Body of pancreas (tissue), 4 donors: Measurements from ENCODE around the gene HPSE2. TPM values are rescaled to one million over a fixed set of nuclear protein-coding genes. Genes with fewer than 3 reads are reported as not detected.

Experiments
- ATAC-seq: fragments of 150-250 bp; one replicate; pipeline ENCODE4 v1.9.1; 2016
- DNase-seq, 4 donors: peaks; one replicate each; pipeline ENCODE4 v3.0.0-alpha.2; 2019
- H3K27ac ChIP-seq, 4 donors: fragments of 200-600 bp; sonication (generic); 1 replicate in 3 of 4; 2 replicates in 1 of 4; pipeline versions ENCODE4 v1.5.1 to v1.6.1; 2016 to 2019; ENCODE audit warnings: mild to moderate bottlenecking in 1 of 4, mixed read lengths in 1 of 4, moderate library complexity in 1 of 4
- H3K27me3 ChIP-seq, 2 donors: fragments of 200-600 bp; sonication (generic); one replicate each; pipeline ENCODE4 v1.6.0; 2016; ENCODE audit warnings: mild to moderate bottlenecking in 1 of 2
- H3K36me3 ChIP-seq, 2 donors: fragments of 200-600 bp; sonication (generic); replicated peaks in 1 of 2; 2 replicates each; pipeline ENCODE4 v1.5.1; 2016; ENCODE audit warnings: low read depth in 2 of 2; ENCODE audit not compliant: insufficient read depth in 1 of 2
- H3K4me1 ChIP-seq: fragments of 200-600 bp; sonication (generic); one replicate; pipeline ENCODE4 v1.6.0; 2016
- H3K4me3 ChIP-seq, 2 donors: fragments of 200-600 bp; sonication (generic); 1 replicate in 1 of 2; 2 replicates in 1 of 2; pipeline ENCODE4 v1.5.1; 2016 to 2019
- H3K9me3 ChIP-seq, 3 donors: fragments of 200-600 bp; sonication (generic); 1 replicate in 2 of 3; 2 replicates in 1 of 3; pipeline ENCODE4 v1.5.1; 2016
- POLR2A ChIP-seq, 3 donors: fragments of 450-650 bp; IDR thresholded peaks; one replicate each; pipeline ENCODE4 v1.6.1; 2016; ENCODE audit warnings: antibody characterized with exemption in 3 of 3, mild to moderate bottlenecking in 2 of 3
- WGBS, 2 donors: methylation state at CpG; one replicate each; pipeline ENCODE4 v1.1.5; 2017; 5-methylcytosine and 5-hydroxymethylcytosine counted together
- intact Hi-C: fragments of 100-400 bp; cut with DNase I; formaldehyde crosslinking; loops from one replicate; pipeline ENCODE4 v1.15.1; 2023
- total RNA-seq, 2 donors: library from RNA; depleted of rRNA; stranded (reverse); fragments of >200 nt; gene quantifications; one replicate each; pipeline ENCODE4 v1.1.0, GENCODE V29; 2016
- TF ChIP-seq, protein P1 (sequence below), 7 experiments: fragments of 450-650 bp in 4 of 7; fragments of 200-600 bp in 3 of 7; sonication (generic) in 3 of 7; IDR thresholded peaks; one replicate each; pipeline ENCODE4 v1.5.1; 2016 to 2019; ENCODE audit warnings: antibody characterized with exemption in 7 of 7

The HPSE2 gene
- total RNA-seq, 2 donors from 2014 or later, result not detected

DNA sequence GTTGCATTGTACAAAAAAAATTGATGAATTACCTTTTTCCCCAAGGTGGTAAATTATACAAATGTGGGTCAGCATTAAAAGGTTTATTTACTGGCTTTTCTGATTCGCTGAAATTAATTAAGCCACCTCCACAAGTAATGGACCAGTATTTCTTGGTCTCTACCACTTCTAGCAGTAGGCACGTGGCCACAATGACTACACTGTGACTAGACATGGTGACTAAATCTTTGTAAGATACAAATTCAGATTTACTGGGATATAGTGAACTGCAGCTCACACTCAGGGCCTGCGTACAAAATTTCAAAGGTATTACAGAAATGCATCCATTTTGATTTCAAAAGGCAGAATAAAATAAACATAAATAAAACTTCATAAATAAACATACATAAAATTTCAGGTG, 10.9 kb downstream of the HPSE2 start:
- Histone ChIP-seq H3K4me1 (no peaks in the 10 kb centered on the region), H3K36me3 (no peaks in the 10 kb centered on the region), H3K27ac (no peak overlapping the region), H3K4me3 (no peak overlapping the region), H3K27me3 (no peaks in the 10 kb centered on the region), H3K9me3 (no peaks in the 10 kb centered on the region)
- ATAC-seq, result no peak
- WGBS, 2 donors, result 82 to 84% methylated on average over 3 of the region's 3 CpGs
- no peak for DNase-seq
- TF ChIP-seq POLR2A (IDR thresholded peaks at IDR 0.05), result no peak
- intact Hi-C loops, result no loop called here

DNA sequence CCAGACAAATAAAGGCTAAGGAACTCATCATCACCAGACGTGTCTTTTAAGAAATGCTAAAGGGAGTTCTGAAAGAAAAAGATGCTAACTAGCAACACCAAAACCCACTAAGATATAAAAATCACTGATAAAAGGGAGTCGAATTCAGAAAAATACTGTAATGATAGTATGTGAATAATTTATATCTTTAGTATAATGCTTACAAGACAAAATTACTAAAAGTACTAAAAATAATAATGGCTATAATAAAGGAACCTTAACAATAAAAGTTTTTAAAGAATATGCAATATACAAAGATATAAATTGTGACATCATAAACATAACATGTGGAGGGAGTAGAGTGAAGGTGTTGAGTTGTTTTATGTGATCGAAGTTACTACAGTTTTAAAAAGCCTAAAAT, 28.3 kb downstream of the HPSE2 start:
- H3K9me3 ChIP-seq, result no peaks in the 10 kb centered on the region
- H3K4me1 ChIP-seq, result no peaks in the 10 kb centered on the region
- no peak for TF ChIP-seq POLR2A (IDR thresholded peaks at IDR 0.05)
- TF ChIP-seq, protein P1, sequence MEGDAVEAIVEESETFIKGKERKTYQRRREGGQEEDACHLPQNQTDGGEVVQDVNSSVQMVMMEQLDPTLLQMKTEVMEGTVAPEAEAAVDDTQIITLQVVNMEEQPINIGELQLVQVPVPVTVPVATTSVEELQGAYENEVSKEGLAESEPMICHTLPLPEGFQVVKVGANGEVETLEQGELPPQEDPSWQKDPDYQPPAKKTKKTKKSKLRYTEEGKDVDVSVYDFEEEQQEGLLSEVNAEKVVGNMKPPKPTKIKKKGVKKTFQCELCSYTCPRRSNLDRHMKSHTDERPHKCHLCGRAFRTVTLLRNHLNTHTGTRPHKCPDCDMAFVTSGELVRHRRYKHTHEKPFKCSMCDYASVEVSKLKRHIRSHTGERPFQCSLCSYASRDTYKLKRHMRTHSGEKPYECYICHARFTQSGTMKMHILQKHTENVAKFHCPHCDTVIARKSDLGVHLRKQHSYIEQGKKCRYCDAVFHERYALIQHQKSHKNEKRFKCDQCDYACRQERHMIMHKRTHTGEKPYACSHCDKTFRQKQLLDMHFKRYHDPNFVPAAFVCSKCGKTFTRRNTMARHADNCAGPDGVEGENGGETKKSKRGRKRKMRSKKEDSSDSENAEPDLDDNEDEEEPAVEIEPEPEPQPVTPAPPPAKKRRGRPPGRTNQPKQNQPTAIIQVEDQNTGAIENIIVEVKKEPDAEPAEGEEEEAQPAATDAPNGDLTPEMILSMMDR (IDR thresholded peaks at IDR 0.05), result no peak
- H3K27ac ChIP-seq, result no peak overlapping the region
- H3K36me3 ChIP-seq, result no peaks in the 10 kb centered on the region
- no peaks in the 10 kb centered on the region for H3K27me3 ChIP-seq
- ATAC-seq (no peak), DNase-seq (no peak)
- WGBS, 2 donors, result 69% methylated on average over 3 of the region's 3 CpGs
- no peak overlapping the region for H3K4me3 ChIP-seq
- intact Hi-C loops, result no loop called here

DNA sequence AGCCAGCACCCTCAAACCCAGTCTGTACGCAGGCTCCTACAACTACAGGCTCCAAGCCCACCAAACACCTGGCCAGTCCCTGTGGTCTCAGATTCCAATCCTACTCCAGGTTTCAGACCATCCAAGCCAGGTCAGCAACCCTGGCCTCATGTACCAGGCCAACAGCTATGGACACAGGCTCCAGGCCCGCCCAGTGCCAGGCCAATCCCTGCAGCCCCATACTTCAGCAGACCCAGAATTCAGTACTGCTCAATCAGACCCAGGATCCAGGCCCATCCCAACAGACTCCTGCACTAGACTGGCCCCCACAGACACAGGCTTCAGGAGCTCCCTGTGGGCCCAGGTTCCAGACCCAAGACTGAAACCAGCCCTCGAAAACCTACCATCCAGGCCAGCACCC, 32.3 kb downstream of the HPSE2 start:
- 85 to 94% methylated on average over 2 to 3 of the region's 3 CpGs for WGBS, 2 donors
- intact Hi-C loops, result no loop called here
- no peaks in the 10 kb centered on the region for H3K36me3 ChIP-seq
- no peak for ATAC-seq
- no peaks in the 10 kb centered on the region for H3K4me1 ChIP-seq
- H3K27me3 ChIP-seq, result no peaks in the 10 kb centered on the region
- no peaks in the 10 kb centered on the region for H3K9me3 ChIP-seq
- DNase-seq, result no peak
- no peak overlapping the region for H3K4me3 ChIP-seq
- TF ChIP-seq, protein P1 (IDR thresholded peaks at IDR 0.05), result no peak
- TF ChIP-seq POLR2A (IDR thresholded peaks at IDR 0.05), result no peak
- no peak overlapping the region for H3K27ac ChIP-seq

DNA sequence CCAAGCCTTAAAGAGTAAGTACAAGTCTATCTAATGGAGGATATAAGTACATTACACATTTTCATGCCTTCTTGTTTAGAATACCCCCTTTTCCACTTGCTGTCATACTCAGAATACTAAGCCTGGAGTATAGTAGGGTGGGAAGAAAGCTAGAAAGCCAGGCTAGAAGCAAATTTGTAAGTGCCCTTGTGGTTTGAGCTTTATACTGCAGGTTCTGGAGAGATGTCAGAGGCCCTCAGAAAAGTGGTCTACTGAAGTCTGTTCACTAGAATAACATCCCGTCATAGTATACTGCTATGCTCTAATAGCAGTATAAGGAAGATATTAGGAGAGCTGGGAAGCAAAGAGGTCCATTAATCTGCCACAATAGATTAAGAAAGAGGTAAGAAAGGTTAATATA, 62.7 kb downstream of the HPSE2 start:
- no peak overlapping the region for H3K4me3 ChIP-seq
- H3K9me3 ChIP-seq, result no peaks in the 10 kb centered on the region
- intact Hi-C loops, result no loop called here
- ATAC-seq (no peak), DNase-seq (no peak)
- no peaks in the 10 kb centered on the region for H3K27me3 ChIP-seq
- TF ChIP-seq, protein P1 (IDR thresholded peaks at IDR 0.05), result no peak
- no peak for TF ChIP-seq POLR2A (IDR thresholded peaks at IDR 0.05)
- no peaks in the 10 kb centered on the region for H3K4me1 ChIP-seq
- 59 to 61% methylated on average over 1 of the region's 1 CpG for WGBS, 2 donors
- H3K27ac ChIP-seq, result no peak overlapping the region
- no peaks in the 10 kb centered on the region for H3K36me3 ChIP-seq

DNA sequence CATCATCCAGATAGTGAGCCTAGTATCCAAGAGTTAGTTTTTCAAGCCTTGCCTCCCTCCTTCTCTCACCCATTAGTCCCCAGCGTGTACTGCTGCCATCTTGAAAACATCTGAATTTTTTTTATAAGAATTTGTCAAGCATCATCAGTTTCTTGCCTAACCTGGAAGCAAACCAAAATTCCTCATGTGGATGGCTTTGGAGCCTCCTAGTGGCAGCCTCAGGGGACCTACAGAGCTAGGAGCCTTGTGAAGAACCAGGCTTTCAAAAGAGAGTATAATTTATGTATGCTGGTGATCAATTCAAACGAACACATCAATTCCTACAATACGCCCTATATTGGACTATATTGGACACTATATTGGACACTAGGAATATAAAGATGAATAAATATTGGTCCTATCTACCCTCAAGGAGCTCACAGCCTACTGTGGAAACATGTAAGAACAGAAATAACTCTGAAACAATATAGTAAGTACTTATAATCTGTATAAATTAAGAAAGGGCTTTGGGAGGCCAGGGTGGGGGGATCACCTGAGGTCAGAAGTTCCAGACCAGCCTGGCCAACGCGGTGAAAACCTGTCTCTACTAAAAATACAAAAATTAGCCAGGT, 63.4 kb downstream of the HPSE2 start:
- no peaks in the 10 kb centered on the region for H3K4me1 ChIP-seq
- no peaks in the 10 kb centered on the region for H3K27me3 ChIP-seq
- no peak overlapping the region for H3K4me3 ChIP-seq
- 18 to 32% methylated on average over 5 of the region's 5 CpGs for WGBS, 2 donors
- no peaks in the 10 kb centered on the region for H3K36me3 ChIP-seq
- H3K9me3 ChIP-seq, result no peaks in the 10 kb centered on the region
- H3K27ac ChIP-seq, result no peak overlapping the region
- no peak for TF ChIP-seq POLR2A (IDR thresholded peaks at IDR 0.05)
- TF ChIP-seq, protein P1 (IDR thresholded peaks at IDR 0.05), result peak; percentile 31 to 64 (median 47)
- peak; percentile 44 to 64 (median 54) for DNase-seq
- intact Hi-C loops, result no loop called here
- ATAC-seq, result no peak
